Measurements from ENCODE around the gene USH1C. TPM values are rescaled to one million over a fixed set of nuclear protein-coding genes. Genes with fewer than 3 reads are reported as not detected.

The USH1C gene
- under 1 TPM in 2 of 4 donors, not detected in 2; 0.35 to 0.46 TPM for total RNA-seq

DNA sequence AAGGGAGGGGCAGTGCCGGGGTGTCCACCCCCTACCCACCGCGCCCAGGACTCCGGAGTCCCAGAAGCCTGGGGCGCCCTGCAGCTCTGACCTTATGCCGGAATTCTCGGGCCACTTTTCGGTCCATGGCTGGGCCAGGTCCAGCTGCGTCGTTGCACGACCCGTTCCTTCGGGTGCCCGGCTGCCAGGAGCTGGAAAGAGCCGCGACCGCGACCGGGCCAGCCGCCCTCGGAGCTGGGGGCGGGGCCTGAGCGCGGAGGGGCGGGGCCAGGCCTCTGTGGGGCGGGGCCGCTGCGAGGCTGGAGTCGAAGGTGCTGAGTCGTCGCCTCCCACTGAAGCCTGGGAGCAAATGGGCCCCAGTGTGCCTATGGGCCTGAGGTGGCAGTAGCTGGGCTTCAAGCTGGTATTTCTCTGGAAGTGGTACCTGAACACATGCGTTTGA lies at the start of gene USH1C:
TSS of gene USH1C (minus strand) at position 236 of the 442 bp plus-strand sequence. CDS start at position 127, 109 bp downstream.
- Histone ChIP-seq H3K4me3 (no peak within 1 kb of the TSS), H3K27ac (no peak within 1 kb of the TSS), H3K4me1 (no peaks in the 10 kb centered on the region), H3K27me3 (no peaks in the 10 kb centered on the region), H3K36me3 (no peaks in the 10 kb centered on the region), H3K9me3 (no peaks in the 10 kb centered on the region)
- no peak for DNase-seq
- no peak for TF ChIP-seq POLR2A (IDR thresholded peaks at IDR 0.05)
- TF ChIP-seq, protein P1, sequence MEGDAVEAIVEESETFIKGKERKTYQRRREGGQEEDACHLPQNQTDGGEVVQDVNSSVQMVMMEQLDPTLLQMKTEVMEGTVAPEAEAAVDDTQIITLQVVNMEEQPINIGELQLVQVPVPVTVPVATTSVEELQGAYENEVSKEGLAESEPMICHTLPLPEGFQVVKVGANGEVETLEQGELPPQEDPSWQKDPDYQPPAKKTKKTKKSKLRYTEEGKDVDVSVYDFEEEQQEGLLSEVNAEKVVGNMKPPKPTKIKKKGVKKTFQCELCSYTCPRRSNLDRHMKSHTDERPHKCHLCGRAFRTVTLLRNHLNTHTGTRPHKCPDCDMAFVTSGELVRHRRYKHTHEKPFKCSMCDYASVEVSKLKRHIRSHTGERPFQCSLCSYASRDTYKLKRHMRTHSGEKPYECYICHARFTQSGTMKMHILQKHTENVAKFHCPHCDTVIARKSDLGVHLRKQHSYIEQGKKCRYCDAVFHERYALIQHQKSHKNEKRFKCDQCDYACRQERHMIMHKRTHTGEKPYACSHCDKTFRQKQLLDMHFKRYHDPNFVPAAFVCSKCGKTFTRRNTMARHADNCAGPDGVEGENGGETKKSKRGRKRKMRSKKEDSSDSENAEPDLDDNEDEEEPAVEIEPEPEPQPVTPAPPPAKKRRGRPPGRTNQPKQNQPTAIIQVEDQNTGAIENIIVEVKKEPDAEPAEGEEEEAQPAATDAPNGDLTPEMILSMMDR (IDR thresholded peaks at IDR 0.05), result no peak
- intact Hi-C loops (cut with DNase I; ENCODE audit: low total_unique reads), result no loop called here

DNA sequence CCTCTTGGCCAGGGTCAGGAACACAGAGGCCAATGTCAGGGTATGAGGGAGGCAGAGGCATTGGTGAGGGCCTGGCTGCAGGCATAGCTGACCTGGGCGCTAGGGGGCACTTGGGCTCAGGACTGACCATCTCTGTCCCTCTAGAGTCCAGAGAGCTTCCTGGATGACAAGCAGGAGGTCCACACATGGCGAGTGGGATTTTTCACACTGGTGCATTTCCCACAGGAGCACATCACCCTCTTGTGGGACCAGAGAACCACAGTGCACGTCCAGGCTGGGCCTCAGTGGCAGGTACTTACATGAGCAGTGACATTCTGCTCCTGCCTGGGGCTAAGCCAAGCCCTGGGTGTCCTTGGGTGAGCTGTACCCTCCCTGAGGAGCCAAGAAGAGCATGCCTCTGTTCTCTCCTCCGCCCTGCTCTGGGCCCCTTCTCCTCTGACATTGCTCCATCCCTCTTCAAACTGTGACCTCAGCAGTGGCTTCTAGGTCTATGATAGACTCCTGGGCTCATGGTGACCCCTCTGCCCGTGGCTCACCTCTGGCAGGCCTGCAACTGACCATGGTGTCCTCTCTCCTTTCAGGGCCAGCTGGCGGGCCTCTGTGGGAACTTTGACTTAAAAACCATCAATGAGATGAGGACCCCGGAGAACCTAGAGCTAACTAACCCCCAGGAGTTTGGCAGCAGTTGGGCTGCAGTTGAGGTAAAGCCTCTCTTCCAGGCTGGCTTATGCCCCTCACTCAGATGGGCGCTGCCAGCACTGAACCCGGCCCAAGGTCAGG lies 49.4 kb upstream of the USH1C start:
- Histone ChIP-seq H3K36me3 (no peaks in the 10 kb centered on the region), H3K4me3 (no peak overlapping the region), H3K9me3 (no peaks in the 10 kb centered on the region), H3K27ac (no peak overlapping the region), H3K27me3 (no peaks in the 10 kb centered on the region), H3K4me1 (no peaks in the 10 kb centered on the region)
- DNase-seq, result no peak
- TF ChIP-seq, protein P1 (IDR thresholded peaks at IDR 0.05), result no peak
- no peak for TF ChIP-seq POLR2A (IDR thresholded peaks at IDR 0.05)
- intact Hi-C loops (cut with DNase I; ENCODE audit: low total_unique reads), result no loop called here

DNA sequence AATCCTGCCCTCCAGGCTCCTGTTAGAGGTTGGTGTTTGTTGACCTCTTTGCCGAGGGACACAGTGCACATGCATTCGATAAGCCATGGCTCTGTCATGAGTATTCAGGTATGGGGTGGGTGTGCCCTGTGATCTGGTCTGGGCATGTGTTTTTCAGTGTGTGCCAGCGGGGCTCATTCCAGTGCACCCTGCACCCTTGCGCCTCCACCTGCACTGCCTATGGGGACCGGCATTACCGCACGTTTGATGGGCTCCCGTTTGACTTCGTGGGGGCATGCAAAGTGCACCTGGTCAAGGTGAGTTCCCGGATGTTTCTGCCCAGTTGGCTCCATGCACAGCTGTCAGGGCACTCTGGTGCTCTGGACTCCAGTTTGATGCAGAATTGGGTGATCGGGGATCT lies 47.1 kb upstream of the USH1C start:
- TF ChIP-seq, protein P1 (IDR thresholded peaks at IDR 0.05), result no peak
- TF ChIP-seq POLR2A (IDR thresholded peaks at IDR 0.05), result no peak
- no peaks in the 10 kb centered on the region for H3K27me3 ChIP-seq
- no peak for DNase-seq
- H3K36me3 ChIP-seq, result no peaks in the 10 kb centered on the region
- H3K4me1 ChIP-seq, result no peaks in the 10 kb centered on the region
- no peaks in the 10 kb centered on the region for H3K9me3 ChIP-seq
- intact Hi-C loops (cut with DNase I; ENCODE audit: low total_unique reads), result no loop called here
- H3K4me3 ChIP-seq, result no peak overlapping the region
- H3K27ac ChIP-seq, result no peak overlapping the region

DNA sequence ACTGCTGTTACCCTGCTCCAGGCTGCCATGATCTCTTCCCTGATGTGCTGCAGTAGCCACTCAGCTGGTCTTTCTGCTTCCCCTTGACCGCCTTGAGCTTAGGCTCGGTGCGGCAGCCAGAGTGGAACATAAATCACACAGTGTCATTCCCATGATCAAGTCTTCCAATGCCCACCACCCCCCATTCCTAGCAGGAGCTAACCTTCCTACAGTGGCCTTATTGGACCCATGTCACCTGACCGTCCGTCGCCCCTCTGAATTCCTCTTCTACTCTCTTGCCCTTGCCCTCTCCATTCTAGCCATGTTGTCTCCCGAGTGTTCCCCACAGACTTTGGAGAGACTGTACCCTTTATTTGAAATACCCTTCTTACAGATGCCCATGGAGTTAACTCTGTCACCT lies 46.2 kb upstream of the USH1C start:
- no peak for DNase-seq
- no peaks in the 10 kb centered on the region for H3K4me1 ChIP-seq
- H3K27me3 ChIP-seq, result no peaks in the 10 kb centered on the region
- intact Hi-C loops (cut with DNase I; ENCODE audit: low total_unique reads), result no loop called here
- no peak overlapping the region for H3K27ac ChIP-seq
- H3K36me3 ChIP-seq, result no peaks in the 10 kb centered on the region
- H3K4me3 ChIP-seq, result no peak overlapping the region
- no peaks in the 10 kb centered on the region for H3K9me3 ChIP-seq
- TF ChIP-seq POLR2A (IDR thresholded peaks at IDR 0.05), result no peak

DNA sequence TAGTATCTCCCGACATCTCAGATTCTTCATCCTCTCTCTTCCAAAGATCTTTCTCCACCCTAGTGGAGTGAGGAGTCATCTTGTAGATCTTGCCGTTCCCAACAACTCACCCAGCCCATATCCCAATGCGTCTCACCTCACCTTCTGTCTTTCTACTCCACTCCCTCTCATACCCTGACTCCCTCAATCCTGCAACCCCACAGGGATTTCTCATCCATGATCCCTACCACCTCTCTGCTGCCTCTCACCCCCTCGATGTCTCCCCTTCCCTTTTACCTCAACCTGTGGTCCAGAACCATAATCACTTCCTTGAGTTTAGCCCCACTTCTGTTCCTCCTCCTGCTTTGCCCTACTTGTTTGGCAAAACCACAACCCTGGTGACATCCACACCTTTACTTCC lies 44.5 kb upstream of the USH1C start:
- Histone ChIP-seq H3K4me3 (no peak overlapping the region), H3K36me3 (no peaks in the 10 kb centered on the region), H3K9me3 (no peaks in the 10 kb centered on the region), H3K27me3 (no peaks in the 10 kb centered on the region), H3K4me1 (no peaks in the 10 kb centered on the region), H3K27ac (no peak overlapping the region)
- TF ChIP-seq, protein P1 (IDR thresholded peaks at IDR 0.05), result no peak
- no peak for TF ChIP-seq POLR2A (IDR thresholded peaks at IDR 0.05)
- intact Hi-C loops (cut with DNase I; ENCODE audit: low total_unique reads), result no loop called here
- no peak for DNase-seq

Measured in uterus (tissue), 4 donors.